Measurements from ENCODE around the gene DOCK4. TPM values are rescaled to one million over a fixed set of nuclear protein-coding genes. Genes with fewer than 3 reads are reported as not detected.

Gene DOCK4
- total RNA-seq, 2 experiments from 2014 or later = 0.99 to 1.6 TPM

- ChIA-PET CTCF (interaction anchor here (1.2 kb wide), 1 partner anchor 10 kb away, joined by 4 read pairs; no protein-coding TSS in a partner anchor), POLR2A (no interaction called here)
Observed at GRCh38 chr7:111763221-111763801, 442.9 kb downstream of the DOCK4 start.

GRCh38 chr7:111762799-111763198 is 443.4 kb downstream of the DOCK4 start:
- POLR2A ChIA-PET = no interaction called here
- CTCF ChIA-PET = interaction anchor here (1.2 kb wide), 1 partner anchor 9 kb away, joined by 4 read pairs; no protein-coding TSS in a partner anchor

GRCh38 chr7:111762211-111762610 is 444.0 kb downstream of the DOCK4 start:
- CTCF ChIA-PET = interaction anchor here (1.2 kb wide), 1 partner anchor 8 kb away, joined by 4 read pairs; no protein-coding TSS in a partner anchor
- POLR2A ChIA-PET = no interaction called here

- ChIA-PET CTCF (interaction anchor here (1.3 kb wide), 1 partner anchor 95 kb away, joined by 3 read pairs; no protein-coding TSS in a partner anchor), POLR2A (no interaction called here)
Observed at GRCh38 chr7:111760043-111760442, 446.2 kb downstream of the DOCK4 start.

- ChIA-PET CTCF (interaction anchor here (0.6 kb wide), 1 partner anchor 177 kb away, joined by 3 read pairs; no protein-coding TSS in a partner anchor), POLR2A (no interaction called here)
Observed at GRCh38 chr7:111758332-111758731, 447.9 kb downstream of the DOCK4 start.

- POLR2A ChIA-PET = no interaction called here
- CTCF ChIA-PET = no interaction called here
Observed at GRCh38 chr7:111756687-111757178, 449.5 kb downstream of the DOCK4 start.

- ChIA-PET POLR2A (no interaction called here), CTCF (interaction anchor here (1.8 kb wide), 1 partner anchor 741 kb away, joined by 4 read pairs; no protein-coding TSS in a partner anchor)
Observed at GRCh38 chr7:111755383-111755782, 450.8 kb downstream of the DOCK4 start.

- ChIA-PET CTCF (interaction anchor here (1.7 to 1.8 kb wide), 2 partner anchors 9 to 742 kb away, joined by 4 read pairs; no protein-coding TSS in a partner anchor), POLR2A (no interaction called here)
Observed at GRCh38 chr7:111753968-111754367, 452.2 kb downstream of the DOCK4 start.

GRCh38 chr7:111752022-111752582 is 454.1 kb downstream of the DOCK4 start:
- POLR2A ChIA-PET = interaction anchor here (0.7 kb wide), 1 partner anchor 700 kb away, joined by 4 read pairs; no protein-coding TSS in a partner anchor
- CTCF ChIA-PET = interaction anchor here (1.0 kb wide), 1 partner anchor 10 kb away, joined by 5 read pairs; no protein-coding TSS in a partner anchor

GRCh38 chr7:111750878-111751277 is 455.3 kb downstream of the DOCK4 start:
- CTCF ChIA-PET = no interaction called here
- POLR2A ChIA-PET = no interaction called here

GRCh38 chr7:111750228-111750627 is 456.0 kb downstream of the DOCK4 start:
- ChIA-PET CTCF (no interaction called here), POLR2A (no interaction called here)

- POLR2A ChIA-PET = no interaction called here
- CTCF ChIA-PET = no interaction called here
Observed at GRCh38 chr7:111749625-111750024, 456.6 kb downstream of the DOCK4 start.

GRCh38 chr7:111747718-111748117 is 458.5 kb downstream of the DOCK4 start:
- ChIA-PET POLR2A (no interaction called here), CTCF (no interaction called here)

GRCh38 chr7:111746950-111747349 is 459.2 kb downstream of the DOCK4 start:
- ChIA-PET CTCF (no interaction called here), POLR2A (no interaction called here)

- POLR2A ChIA-PET = no interaction called here
- CTCF ChIA-PET = no interaction called here
Observed at GRCh38 chr7:111744501-111745155, 461.6 kb downstream of the DOCK4 start.

- ChIA-PET CTCF (no interaction called here), POLR2A (no interaction called here)
Observed at GRCh38 chr7:111743244-111743847, 462.9 kb downstream of the DOCK4 start.

- ChIA-PET POLR2A (no interaction called here), CTCF (interaction anchor here (1.0 to 1.2 kb wide), 2 partner anchors 11 to 1676 kb away, joined by 3 to 5 read pairs; no protein-coding TSS in a partner anchor)
Observed at GRCh38 chr7:111741811-111742240, 464.4 kb downstream of the DOCK4 start.

- POLR2A ChIA-PET = no interaction called here
- CTCF ChIA-PET = no interaction called here
Observed at GRCh38 chr7:111740942-111741341, 465.3 kb downstream of the DOCK4 start.

- POLR2A ChIA-PET = no interaction called here
Observed at GRCh38 chr7:111736552-111736874, 469.7 kb downstream of the DOCK4 start.

More at GRCh38 chr7:111736552-111736874, 469.7 kb downstream of the DOCK4 start:
- CTCF ChIA-PET = interaction anchor here (0.5 kb wide), 1 partner anchor 519 kb away, joined by 3 read pairs; no protein-coding TSS in a partner anchor

Measured in activated CD8-positive, alpha-beta memory T cell treated with anti-CD3 and anti-CD28 coated beads for 36 hours (primary cell).